ENCODE measurements around the gene TSSC4.

TSSC4 gene

DNA sequence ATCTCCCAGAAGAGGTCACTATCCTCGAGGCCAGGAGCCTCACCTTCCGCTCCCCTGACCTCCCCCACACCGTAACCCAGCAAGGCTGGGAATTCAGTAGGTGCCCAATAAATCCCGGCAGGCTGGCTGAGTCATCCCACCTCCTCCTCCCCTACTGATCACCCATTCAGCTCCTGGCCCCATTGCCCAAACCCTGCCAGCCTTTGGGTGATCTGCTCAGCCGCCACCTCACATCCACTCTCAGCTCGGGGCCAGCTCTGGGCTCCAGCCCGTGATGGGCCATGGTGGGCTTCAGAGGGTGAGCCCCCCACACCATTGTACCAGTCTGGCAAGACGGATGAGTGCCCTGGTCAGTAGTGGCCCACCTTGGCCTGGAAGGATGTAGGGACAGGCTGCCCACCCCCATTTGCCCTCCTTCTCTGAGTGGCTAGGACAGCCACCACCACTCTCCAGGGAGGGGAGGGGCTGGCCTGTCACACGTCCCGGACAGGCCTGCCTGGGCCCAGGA is 35.5 kb downstream of the TSSC4 start:
- Histone ChIP-seq H3K27ac (no peak overlapping the region), H3K9ac (no peak overlapping the region), H3K9me3 (ENCODE audit: control insufficient read depth, low read length) (no peaks in the 10 kb centered on the region), H3K4me1 (no peaks in the 10 kb centered on the region), H3K36me3 (ENCODE audit: control insufficient read depth, insufficient read depth, low read length) (no peaks in the 10 kb centered on the region), H3K27me3 (ENCODE audit: control insufficient read depth, insufficient read depth, low read length) (no peaks in the 10 kb centered on the region), H2AFZ (no peak overlapping the region), H3K4me3 (ENCODE audit: low read depth, low read length) (no peak overlapping the region), H3K4me2 (ENCODE audit: low read length) (no peak overlapping the region), H3K79me2 (no peaks in the 10 kb centered on the region)
- TF ChIP-seq, protein P1, sequence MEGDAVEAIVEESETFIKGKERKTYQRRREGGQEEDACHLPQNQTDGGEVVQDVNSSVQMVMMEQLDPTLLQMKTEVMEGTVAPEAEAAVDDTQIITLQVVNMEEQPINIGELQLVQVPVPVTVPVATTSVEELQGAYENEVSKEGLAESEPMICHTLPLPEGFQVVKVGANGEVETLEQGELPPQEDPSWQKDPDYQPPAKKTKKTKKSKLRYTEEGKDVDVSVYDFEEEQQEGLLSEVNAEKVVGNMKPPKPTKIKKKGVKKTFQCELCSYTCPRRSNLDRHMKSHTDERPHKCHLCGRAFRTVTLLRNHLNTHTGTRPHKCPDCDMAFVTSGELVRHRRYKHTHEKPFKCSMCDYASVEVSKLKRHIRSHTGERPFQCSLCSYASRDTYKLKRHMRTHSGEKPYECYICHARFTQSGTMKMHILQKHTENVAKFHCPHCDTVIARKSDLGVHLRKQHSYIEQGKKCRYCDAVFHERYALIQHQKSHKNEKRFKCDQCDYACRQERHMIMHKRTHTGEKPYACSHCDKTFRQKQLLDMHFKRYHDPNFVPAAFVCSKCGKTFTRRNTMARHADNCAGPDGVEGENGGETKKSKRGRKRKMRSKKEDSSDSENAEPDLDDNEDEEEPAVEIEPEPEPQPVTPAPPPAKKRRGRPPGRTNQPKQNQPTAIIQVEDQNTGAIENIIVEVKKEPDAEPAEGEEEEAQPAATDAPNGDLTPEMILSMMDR (IDR thresholded peaks at IDR 0.05), result no peak

DNA sequence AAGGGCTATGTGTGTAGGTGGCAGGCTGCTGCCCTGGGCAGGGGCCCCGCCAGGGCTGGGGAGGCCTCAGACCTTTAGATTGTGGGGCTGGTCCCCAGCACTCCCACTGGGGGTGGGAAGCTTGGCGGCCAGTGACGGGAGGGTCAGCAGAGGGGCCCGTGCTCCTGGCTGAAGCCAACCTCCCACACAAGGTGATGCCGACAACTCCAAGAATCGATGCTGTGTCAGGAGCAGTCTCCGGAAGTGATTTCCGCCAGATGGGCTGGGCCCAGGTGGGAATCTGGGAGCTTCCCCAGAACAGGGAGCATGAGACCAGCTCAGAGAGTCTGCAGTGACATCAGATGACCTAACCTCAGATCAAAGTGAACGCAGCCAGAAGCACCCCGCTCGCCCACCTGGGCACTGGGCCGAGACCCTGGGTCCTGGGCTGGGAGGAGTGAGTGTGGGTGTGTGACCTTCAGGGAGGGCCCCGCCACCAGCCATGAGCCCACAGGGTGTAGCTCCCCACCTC is 36.0 kb downstream of the TSSC4 start:
- H3K79me2 ChIP-seq, result no peaks in the 10 kb centered on the region
- H3K36me3 ChIP-seq (ENCODE audit: control insufficient read depth, insufficient read depth, low read length), result no peaks in the 10 kb centered on the region
- H3K4me2 ChIP-seq (ENCODE audit: low read length), result no peak overlapping the region
- H2AFZ ChIP-seq, result no peak overlapping the region
- TF ChIP-seq, protein P1 (IDR thresholded peaks at IDR 0.05), result no peak
- no peaks in the 10 kb centered on the region for H3K9me3 ChIP-seq (ENCODE audit: control insufficient read depth, low read length)
- no peak overlapping the region for H3K4me3 ChIP-seq (ENCODE audit: low read depth, low read length)
- H3K9ac ChIP-seq, result no peak overlapping the region
- no peak overlapping the region for H3K27ac ChIP-seq
- H3K27me3 ChIP-seq (ENCODE audit: control insufficient read depth, insufficient read depth, low read length), result no peaks in the 10 kb centered on the region
- H3K4me1 ChIP-seq, result no peaks in the 10 kb centered on the region

DNA sequence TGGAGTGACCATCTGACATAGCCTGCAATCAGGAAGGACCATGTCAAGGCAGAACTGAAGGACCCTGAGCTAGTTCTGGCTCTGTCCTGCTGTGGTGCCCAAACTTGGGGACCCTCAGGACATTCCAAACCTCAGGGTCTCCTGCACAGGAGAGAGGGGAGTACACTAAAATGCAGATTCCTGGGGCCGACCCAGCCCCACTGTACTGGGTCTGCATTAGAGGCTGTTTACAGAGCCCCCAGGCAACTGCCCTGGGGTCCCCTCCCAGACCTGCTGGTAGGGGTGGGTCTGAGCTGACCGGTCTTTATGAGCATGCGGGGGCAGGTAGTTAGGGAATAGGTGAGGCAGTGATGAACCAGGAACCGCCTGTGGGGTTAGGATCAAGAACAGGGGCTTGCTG is 37.0 kb downstream of the TSSC4 start:
- H3K36me3 ChIP-seq (ENCODE audit: control insufficient read depth, insufficient read depth, low read length), result no peaks in the 10 kb centered on the region
- TF ChIP-seq, protein P1 (IDR thresholded peaks at IDR 0.05), result no peak
- H2AFZ ChIP-seq, result no peak overlapping the region
- no peaks in the 10 kb centered on the region for H3K9me3 ChIP-seq (ENCODE audit: control insufficient read depth, low read length)
- H3K4me2 ChIP-seq (ENCODE audit: low read length), result no peak overlapping the region
- H3K79me2 ChIP-seq, result no peaks in the 10 kb centered on the region
- H3K27ac ChIP-seq, result no peak overlapping the region
- no peak overlapping the region for H3K9ac ChIP-seq
- H3K4me3 ChIP-seq (ENCODE audit: low read depth, low read length), result no peak overlapping the region
- H3K4me1 ChIP-seq, result no peaks in the 10 kb centered on the region
- no peaks in the 10 kb centered on the region for H3K27me3 ChIP-seq (ENCODE audit: control insufficient read depth, insufficient read depth, low read length)

DNA sequence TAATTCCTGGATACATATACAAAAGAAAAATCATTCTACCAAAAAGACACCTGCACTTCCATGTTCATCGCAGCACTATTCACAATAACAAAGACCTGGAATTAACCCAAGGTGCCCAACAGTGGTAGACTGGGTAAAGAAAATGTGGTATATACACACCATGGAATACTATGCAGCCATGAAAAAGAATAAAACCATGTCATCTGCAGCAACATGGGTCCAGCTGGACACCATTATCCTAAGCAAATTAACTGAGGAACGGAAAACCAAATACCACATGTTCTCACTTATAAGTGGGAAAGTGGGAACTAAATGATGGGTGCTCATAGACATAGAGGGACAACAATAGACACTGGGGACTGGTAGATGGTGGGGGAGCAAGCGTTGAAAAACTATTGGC is 39.3 kb downstream of the TSSC4 start:
- no peaks in the 10 kb centered on the region for H3K9me3 ChIP-seq (ENCODE audit: control insufficient read depth, low read length)
- no peaks in the 10 kb centered on the region for H3K4me1 ChIP-seq
- H3K27me3 ChIP-seq (ENCODE audit: control insufficient read depth, insufficient read depth, low read length), result no peaks in the 10 kb centered on the region
- H3K4me3 ChIP-seq (ENCODE audit: low read depth, low read length), result no peak overlapping the region
- H2AFZ ChIP-seq, result no peak overlapping the region
- no peaks in the 10 kb centered on the region for H3K36me3 ChIP-seq (ENCODE audit: control insufficient read depth, insufficient read depth, low read length)
- H3K4me2 ChIP-seq (ENCODE audit: low read length), result no peak overlapping the region
- H3K27ac ChIP-seq, result no peak overlapping the region
- H3K79me2 ChIP-seq, result no peaks in the 10 kb centered on the region
- TF ChIP-seq, protein P1 (IDR thresholded peaks at IDR 0.05), result no peak
- no peak overlapping the region for H3K9ac ChIP-seq

DNA sequence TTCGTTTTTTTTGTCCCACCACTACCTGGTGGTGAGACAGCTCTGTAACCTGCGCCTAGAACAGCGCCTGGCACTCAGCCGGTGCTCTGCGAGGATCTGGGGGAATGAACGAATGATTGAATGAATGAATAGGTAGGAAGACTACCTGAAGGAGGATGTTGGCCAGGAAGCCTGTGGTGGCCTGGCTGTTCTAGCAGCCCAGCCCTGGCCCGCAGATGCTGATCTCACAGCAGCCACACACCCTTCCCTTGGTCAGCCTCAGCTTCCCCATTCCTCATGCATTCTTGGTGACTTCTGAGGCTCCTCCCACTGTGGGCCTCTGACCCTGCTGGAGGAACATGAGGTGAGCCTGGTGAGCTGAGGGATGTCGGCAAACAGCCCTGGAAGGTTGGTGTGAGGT is 40.1 kb downstream of the TSSC4 start:
- Histone ChIP-seq H3K4me2 (ENCODE audit: low read length) (no peak overlapping the region), H3K4me1 (no peaks in the 10 kb centered on the region), H3K4me3 (ENCODE audit: low read depth, low read length) (no peak overlapping the region), H3K27ac (no peak overlapping the region), H2AFZ (no peak overlapping the region), H3K27me3 (ENCODE audit: control insufficient read depth, insufficient read depth, low read length) (no peaks in the 10 kb centered on the region), H3K9ac (no peak overlapping the region), H3K36me3 (ENCODE audit: control insufficient read depth, insufficient read depth, low read length) (no peaks in the 10 kb centered on the region), H3K9me3 (ENCODE audit: control insufficient read depth, low read length) (no peaks in the 10 kb centered on the region), H3K79me2 (peaks cover under 1% of the 10 kb centered on the region)
- TF ChIP-seq, protein P1 (IDR thresholded peaks at IDR 0.05), result no peak

Measured in parathyroid adenoma (tissue), 2 donors.